SU-DHL-6 (cell line): ENCODE results near the gene PLA2G4E.

Source experiments
- H2AFZ ChIP-seq: fragments of 200-600 bp; sonication (generic); 2 replicates; pipeline ENCODE4 v1.6.1; 2014; ENCODE audit warnings: low read depth, mild to moderate bottlenecking, moderate library complexity, mixed read lengths, antibody characterized with exemption, low read length; ENCODE audit not compliant: severe bottlenecking
- H3F3A ChIP-seq: fragments of 200-600 bp; shearing (Covaris generic); 2 replicates; pipeline ENCODE4 v1.6.0; 2016; ENCODE audit warnings: antibody characterized with exemption, mild to moderate bottlenecking; ENCODE audit not compliant: insufficient read depth
- H3K27ac ChIP-seq: fragments of 200-600 bp; sonication (generic); 2 replicates; pipeline ENCODE4 v1.5.1; 2016; ENCODE audit warnings: low read depth, mild to moderate bottlenecking, low read length, moderate library complexity, mixed read lengths
- H3K27me3 ChIP-seq: fragments of 200-600 bp; sonication (generic), shearing (Covaris generic); 2 replicates; pipeline ENCODE4 v1.6.0; 2014; ENCODE audit warnings: mild to moderate bottlenecking, low read length
- H3K36me3 ChIP-seq: fragments of 200-600 bp; sonication (generic); 2 replicates; pipeline ENCODE4 v1.6.1; 2014; ENCODE audit warnings: mild to moderate bottlenecking, low read length, mixed read lengths
- H3K4me2 ChIP-seq: fragments of 300-600, 200-600 bp; shearing (Covaris generic), sonication (generic); 2 replicates; pipeline ENCODE4 v1.6.0; 2014; ENCODE audit warnings: low read length, low read depth, mild to moderate bottlenecking; ENCODE audit not compliant: poor library complexity, severe bottlenecking
- H3K4me3 ChIP-seq: fragments of 200-600 bp; sonication (generic); 2 replicates; pipeline ENCODE4 v1.5.1; 2014; ENCODE audit warnings: antibody characterized with exemption, low read length, mild to moderate bottlenecking, mixed read lengths; ENCODE audit not compliant: insufficient read depth, poor library complexity, severe bottlenecking
- H3K79me2 ChIP-seq: fragments of 200-600 bp; sonication (generic); 2 replicates; pipeline ENCODE4 v1.6.1; 2014; ENCODE audit warnings: mild to moderate bottlenecking, low read length, moderate library complexity; ENCODE audit not compliant: insufficient read depth
- H3K9ac ChIP-seq: fragments of 200-600 bp; sonication (generic); 2 replicates; pipeline ENCODE4 v1.7.0; 2014; ENCODE audit warnings: mild to moderate bottlenecking, low read length
- H3K9me2 ChIP-seq: fragments of 200-600 bp; sonication (generic); replicated peaks from 2 replicates; pipeline ENCODE4 v1.6.1; 2014; ENCODE audit warnings: low read length; ENCODE audit not compliant: insufficient read depth
- H3K9me3 ChIP-seq: fragments of 200-600 bp; sonication (generic); 2 replicates; pipeline ENCODE4 v1.6.1; 2014; ENCODE audit warnings: low read length, mixed read lengths; ENCODE audit not compliant: insufficient read depth
- H4K20me1 ChIP-seq: fragments of 200-600 bp; sonication (generic); 2 replicates; pipeline ENCODE4 v1.6.1; 2014; ENCODE audit warnings: low read depth, mild to moderate bottlenecking, antibody characterized with exemption, low read length, moderate library complexity, mixed read lengths
- EZH2phosphoT487 ChIP-seq: fragments of 200-600 bp; sonication (generic), shearing (Covaris generic); conservative IDR thresholded peaks from 2 replicates; pipeline ENCODE4 v1.6.1; 2018; ENCODE audit warnings: mild to moderate bottlenecking, antibody characterized with exemption, low read length, moderate library complexity, mixed read lengths
- TF ChIP-seq, protein P1 (sequence below): fragments of 200-600 bp; sonication (generic); IDR thresholded peaks from one replicate; pipeline ENCODE4 v1.5.1; 2017; ENCODE audit warnings: antibody characterized with exemption, mild to moderate bottlenecking, low read length, moderate library complexity; ENCODE audit not compliant: insufficient read depth, poor library complexity, severe bottlenecking

Gene PLA2G4E

DNA sequence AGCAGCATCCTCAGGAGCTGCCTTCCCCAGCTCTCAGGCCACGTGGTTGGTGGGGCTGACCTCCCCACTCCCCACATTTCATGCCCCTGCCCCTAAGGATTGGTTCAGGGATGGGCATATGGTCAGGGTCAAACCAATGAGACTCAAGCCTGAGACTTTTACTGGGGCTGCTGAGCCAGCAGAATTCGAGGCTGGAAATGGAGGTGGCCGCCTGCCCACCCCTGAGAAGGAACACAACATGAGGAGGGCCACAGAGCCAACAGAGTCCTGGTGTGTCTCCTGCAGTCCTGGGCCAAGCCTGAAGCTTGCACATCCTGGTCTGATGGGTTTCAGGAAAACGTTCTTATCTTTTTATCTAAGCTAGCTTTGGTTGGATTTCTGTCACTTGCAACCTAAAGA is 54.4 kb downstream of the PLA2G4E start:
- no peak overlapping the region for H3K4me2 ChIP-seq

DNA sequence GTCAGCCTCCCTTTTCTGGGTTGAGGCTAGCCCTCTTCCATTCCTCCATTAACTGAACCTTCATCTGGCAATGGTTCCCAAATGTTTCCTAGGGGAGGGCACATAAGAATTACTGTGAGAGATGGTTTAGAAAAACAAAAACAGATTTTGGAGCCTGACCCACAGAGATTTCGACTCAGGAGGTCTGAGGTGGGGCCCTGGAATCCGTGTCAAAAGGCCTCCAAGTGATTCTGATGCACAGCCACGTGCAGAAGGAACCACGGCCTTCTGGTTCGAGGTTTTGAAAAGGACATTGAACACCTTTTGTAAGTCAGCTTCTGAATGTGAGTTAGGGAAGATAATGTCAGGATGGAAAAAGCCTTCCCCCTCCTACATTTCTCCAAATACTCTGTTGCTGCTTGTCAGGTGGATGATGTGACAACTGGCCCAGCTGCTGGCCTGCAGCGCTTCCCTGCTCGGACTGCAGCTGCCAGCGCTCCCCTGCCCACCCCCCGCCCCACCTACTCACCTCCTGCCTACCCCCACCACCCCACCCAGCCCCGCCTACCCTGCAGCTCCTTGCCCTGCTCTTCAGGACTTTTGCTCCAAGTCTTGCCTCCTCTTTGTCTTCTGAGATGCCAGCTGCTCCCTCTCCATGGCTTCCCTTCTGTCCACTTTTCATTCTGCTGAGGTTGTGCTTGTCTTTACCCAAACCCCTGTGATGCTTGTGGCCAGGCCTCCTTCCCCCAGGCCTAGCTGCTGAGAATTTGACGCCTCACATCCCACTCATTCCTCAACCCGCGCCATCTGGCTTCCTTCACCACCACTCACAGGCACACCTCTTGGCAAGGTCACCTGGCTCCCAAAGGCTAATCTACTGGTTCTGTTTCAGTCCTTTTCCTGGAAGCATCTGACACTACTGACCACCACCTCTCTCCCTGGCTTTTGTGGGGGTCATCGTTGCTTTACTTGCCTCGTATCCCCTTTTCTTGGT is 55.1 kb downstream of the PLA2G4E start:
- TF ChIP-seq, protein P1, sequence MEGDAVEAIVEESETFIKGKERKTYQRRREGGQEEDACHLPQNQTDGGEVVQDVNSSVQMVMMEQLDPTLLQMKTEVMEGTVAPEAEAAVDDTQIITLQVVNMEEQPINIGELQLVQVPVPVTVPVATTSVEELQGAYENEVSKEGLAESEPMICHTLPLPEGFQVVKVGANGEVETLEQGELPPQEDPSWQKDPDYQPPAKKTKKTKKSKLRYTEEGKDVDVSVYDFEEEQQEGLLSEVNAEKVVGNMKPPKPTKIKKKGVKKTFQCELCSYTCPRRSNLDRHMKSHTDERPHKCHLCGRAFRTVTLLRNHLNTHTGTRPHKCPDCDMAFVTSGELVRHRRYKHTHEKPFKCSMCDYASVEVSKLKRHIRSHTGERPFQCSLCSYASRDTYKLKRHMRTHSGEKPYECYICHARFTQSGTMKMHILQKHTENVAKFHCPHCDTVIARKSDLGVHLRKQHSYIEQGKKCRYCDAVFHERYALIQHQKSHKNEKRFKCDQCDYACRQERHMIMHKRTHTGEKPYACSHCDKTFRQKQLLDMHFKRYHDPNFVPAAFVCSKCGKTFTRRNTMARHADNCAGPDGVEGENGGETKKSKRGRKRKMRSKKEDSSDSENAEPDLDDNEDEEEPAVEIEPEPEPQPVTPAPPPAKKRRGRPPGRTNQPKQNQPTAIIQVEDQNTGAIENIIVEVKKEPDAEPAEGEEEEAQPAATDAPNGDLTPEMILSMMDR: no peak
- no peak for TF ChIP-seq EZH2phosphoT487
- no peak overlapping the region for H2AFZ ChIP-seq
- H3K36me3 ChIP-seq: no peaks in the 10 kb centered on the region
- H3K9ac ChIP-seq: no peak overlapping the region
- no peak overlapping the region for H3K27ac ChIP-seq
- H3K9me2 ChIP-seq: no peaks in the 10 kb centered on the region
- peaks cover 8% of the 10 kb centered on the region; the same call in 1 of the 2 replicates for H3K79me2 ChIP-seq
- no peaks in the 10 kb centered on the region for H3K27me3 ChIP-seq
- no peaks in the 10 kb centered on the region for H4K20me1 ChIP-seq
- H3K9me3 ChIP-seq: 0 out of 2 replicates have a peak, but pooled peaks cover 3% of the 10 kb centered on the region
- no peak overlapping the region for H3K4me3 ChIP-seq
- no peak overlapping the region for H3K4me2 ChIP-seq
- peaks cover 11% of the 10 kb centered on the region; the same call in 1 of the 2 replicates for H3F3A ChIP-seq

More for the DNA sequence above, 54.4 kb downstream of the PLA2G4E start:
- 0 out of 2 replicates have a peak, but pooled peaks cover 3% of the 10 kb centered on the region for H3K9me3 ChIP-seq
- H4K20me1 ChIP-seq: no peaks in the 10 kb centered on the region
- no peak overlapping the region for H3K27ac ChIP-seq
- TF ChIP-seq EZH2phosphoT487: no peak
- TF ChIP-seq, protein P1: no peak
- H3K4me3 ChIP-seq: no peak overlapping the region
- H2AFZ ChIP-seq: no peak overlapping the region
- H3K27me3 ChIP-seq: no peaks in the 10 kb centered on the region
- H3K9me2 ChIP-seq: no peaks in the 10 kb centered on the region
- no peak overlapping the region for H3K9ac ChIP-seq
- H3K79me2 ChIP-seq: peaks cover 8% of the 10 kb centered on the region; the same call in 1 of the 2 replicates
- H3F3A ChIP-seq: peaks cover 17% of the 10 kb centered on the region
- no peaks in the 10 kb centered on the region for H3K36me3 ChIP-seq

DNA sequence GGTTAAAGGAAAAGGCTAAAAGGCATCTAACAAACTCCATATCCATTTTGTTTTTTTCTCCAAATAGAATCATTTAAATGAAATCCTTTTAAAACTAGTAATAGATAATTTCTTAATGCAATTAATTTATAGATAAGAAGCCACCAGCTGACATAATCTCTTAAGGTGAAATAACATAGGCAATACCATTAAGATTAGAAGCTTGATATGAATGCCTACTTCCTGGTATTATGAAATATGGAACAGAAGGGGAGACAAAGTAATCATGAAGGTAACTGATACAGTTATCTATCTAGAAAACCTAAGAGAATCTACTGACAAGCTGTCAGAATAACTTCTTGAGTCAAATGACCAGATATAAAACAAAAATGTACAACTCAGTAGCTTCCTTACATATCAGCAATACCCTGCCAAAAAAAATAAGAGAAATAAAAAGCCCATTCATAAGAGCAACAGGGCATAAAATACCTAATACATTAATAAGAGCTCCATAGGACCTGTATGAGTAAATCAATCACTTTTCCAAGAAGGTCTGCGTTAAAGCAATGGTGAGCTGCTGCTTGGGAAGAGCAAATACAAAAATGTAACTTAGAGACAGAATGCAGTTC is 59.1 kb downstream of the PLA2G4E start:
- H3K4me2 ChIP-seq: no peak overlapping the region
- no peaks in the 10 kb centered on the region for H4K20me1 ChIP-seq
- H3K27me3 ChIP-seq: no peaks in the 10 kb centered on the region
- H3K9ac ChIP-seq: no peak overlapping the region
- no peaks in the 10 kb centered on the region for H3F3A ChIP-seq
- TF ChIP-seq, protein P1: no peak
- no peak for TF ChIP-seq EZH2phosphoT487
- H3K9me3 ChIP-seq: 0 out of 2 replicates have a peak, but pooled peaks cover 3% of the 10 kb centered on the region
- H3K36me3 ChIP-seq: no peaks in the 10 kb centered on the region
- no peak overlapping the region for H2AFZ ChIP-seq
- H3K79me2 ChIP-seq: peaks cover under 1% of the 10 kb centered on the region; the same call in 1 of the 2 replicates
- H3K4me3 ChIP-seq: no peak overlapping the region
- no peaks in the 10 kb centered on the region for H3K9me2 ChIP-seq
- H3K27ac ChIP-seq: no peak overlapping the region
